Dendritic cell treated with granulocyte-macrophage colony-stimulating factor and Interleukin-4, amounts not matched to agents 40 ng/mL and 50 ng/mL, for 4 days (primary cell): ENCODE measurements around the gene INSIG1.
A peak's percentile ranks its signal among the peaks of the same experiment; 100 is the strongest.

ENCODE experiments used
- H3K27ac Mint-ChIP-seq: one replicate; pipeline ENCODE4 v1.8.0; 2022; ENCODE audit warnings: mild to moderate bottlenecking, mixed read lengths
- H3K27me3 Mint-ChIP-seq: one replicate; pipeline ENCODE4 v1.8.0; 2022; ENCODE audit warnings: mild to moderate bottlenecking, mixed read lengths
- H3K36me3 Mint-ChIP-seq: one replicate; pipeline ENCODE4 v1.8.0; 2022; ENCODE audit warnings: low read depth, mixed read lengths
- H3K4me1 Mint-ChIP-seq: one replicate; pipeline ENCODE4 v1.8.0; 2022; ENCODE audit warnings: low read depth, mixed read lengths
- H3K4me3 Mint-ChIP-seq: one replicate; pipeline ENCODE4 v1.8.0; 2022; ENCODE audit warnings: mild to moderate bottlenecking, moderate library complexity, mixed read lengths
- H3K9me3 Mint-ChIP-seq: one replicate; pipeline ENCODE4 v1.8.0; 2022; ENCODE audit warnings: mixed read lengths
- intact Hi-C: fragments of 100-400 bp; cut with micrococcal nuclease; formaldehyde crosslinking; loops from one replicate; pipeline ENCODE4 v1.15.0; 2022

Gene INSIG1

GRCh38 chr7:155269766-155270585, 27.7 kb upstream of the INSIG1 start:
- H3K4me3 Mint-ChIP-seq: no peak overlapping the region
- no peaks in the 10 kb centered on the region for H3K36me3 Mint-ChIP-seq
- H3K27me3 Mint-ChIP-seq: peaks cover 17% of the 10 kb centered on the region
- H3K27ac Mint-ChIP-seq: no peak overlapping the region
- no peaks in the 10 kb centered on the region for H3K9me3 Mint-ChIP-seq
- peaks cover 4% of the 10 kb centered on the region for H3K4me1 Mint-ChIP-seq
- intact Hi-C loops: no loop called here

GRCh38 chr7:155270861-155271260, 26.8 kb upstream of the INSIG1 start:
- peaks cover 18% of the 10 kb centered on the region for H3K27me3 Mint-ChIP-seq
- no peak overlapping the region for H3K4me3 Mint-ChIP-seq
- H3K27ac Mint-ChIP-seq: no peak overlapping the region
- H3K36me3 Mint-ChIP-seq: no peaks in the 10 kb centered on the region
- H3K4me1 Mint-ChIP-seq: peaks cover 4% of the 10 kb centered on the region
- H3K9me3 Mint-ChIP-seq: no peaks in the 10 kb centered on the region
- intact Hi-C loops: no loop called here

- peaks cover 20% of the 10 kb centered on the region for H3K4me1 Mint-ChIP-seq
These were observed 22.9 kb upstream of the INSIG1 start for GRCh38 chr7:155274633-155275355.

GRCh38 chr7:155276042-155276799, 21.5 kb upstream of the INSIG1 start:
- intact Hi-C loops: no loop called here
- H3K27ac Mint-ChIP-seq: no peak overlapping the region
- H3K36me3 Mint-ChIP-seq: no peaks in the 10 kb centered on the region
- H3K4me1 Mint-ChIP-seq: peaks cover 32% of the 10 kb centered on the region
- peaks cover 21% of the 10 kb centered on the region for H3K27me3 Mint-ChIP-seq
- H3K9me3 Mint-ChIP-seq: no peaks in the 10 kb centered on the region
- H3K4me3 Mint-ChIP-seq: no peak overlapping the region

More at GRCh38 chr7:155274633-155275355, 22.9 kb upstream of the INSIG1 start:
- Mint-ChIP-seq H3K27me3 (peaks cover 26% of the 10 kb centered on the region), H3K9me3 (no peaks in the 10 kb centered on the region), H3K27ac (no peak overlapping the region), H3K36me3 (no peaks in the 10 kb centered on the region), H3K4me3 (no peak overlapping the region)
- intact Hi-C loops: no loop called here

- Mint-ChIP-seq H3K36me3 (no peaks in the 10 kb centered on the region), H3K9me3 (no peaks in the 10 kb centered on the region), H3K27me3 (peaks cover 19% of the 10 kb centered on the region), H3K4me1 (peaks cover 38% of the 10 kb centered on the region), H3K4me3 (no peak overlapping the region), H3K27ac (no peak overlapping the region)
- intact Hi-C loops: no loop called here
These were observed 20.8 kb upstream of the INSIG1 start for GRCh38 chr7:155276800-155277375.

- no peaks in the 10 kb centered on the region for H3K9me3 Mint-ChIP-seq
- H3K27ac Mint-ChIP-seq: no peak overlapping the region
- peaks cover 19% of the 10 kb centered on the region for H3K27me3 Mint-ChIP-seq
- no peak overlapping the region for H3K4me3 Mint-ChIP-seq
- peaks cover 44% of the 10 kb centered on the region for H3K4me1 Mint-ChIP-seq
- intact Hi-C loops: no loop called here
- no peaks in the 10 kb centered on the region for H3K36me3 Mint-ChIP-seq
These were observed 20.2 kb upstream of the INSIG1 start for GRCh38 chr7:155277385-155277994.

GRCh38 chr7:155278921-155279320, 18.8 kb upstream of the INSIG1 start:
- Mint-ChIP-seq H3K4me3 (no peak overlapping the region), H3K4me1 (peaks cover 53% of the 10 kb centered on the region), H3K9me3 (no peaks in the 10 kb centered on the region), H3K27me3 (peaks cover 19% of the 10 kb centered on the region), H3K27ac (peak overlapping the region; percentile 61), H3K36me3 (no peaks in the 10 kb centered on the region)
- intact Hi-C loops: no loop called here

- peaks cover 60% of the 10 kb centered on the region for H3K4me1 Mint-ChIP-seq
- peaks cover 17% of the 10 kb centered on the region for H3K27me3 Mint-ChIP-seq
- no peaks in the 10 kb centered on the region for H3K36me3 Mint-ChIP-seq
- H3K27ac Mint-ChIP-seq: peak overlapping the region; percentile 90
- H3K4me3 Mint-ChIP-seq: no peak overlapping the region
- no peaks in the 10 kb centered on the region for H3K9me3 Mint-ChIP-seq
- intact Hi-C loops: no loop called here
These were observed 17.8 kb upstream of the INSIG1 start for GRCh38 chr7:155279787-155280445.

- Mint-ChIP-seq H3K36me3 (no peaks in the 10 kb centered on the region), H3K4me3 (peak overlapping the region; percentile 28), H3K27ac (peak overlapping the region; percentile 90), H3K27me3 (peaks cover 17% of the 10 kb centered on the region), H3K4me1 (peaks cover 68% of the 10 kb centered on the region), H3K9me3 (no peaks in the 10 kb centered on the region)
- intact Hi-C loops: no loop called here
These were observed 17.0 kb upstream of the INSIG1 start for GRCh38 chr7:155280446-155281397.

- intact Hi-C loops: no loop called here
- Mint-ChIP-seq H3K9me3 (no peaks in the 10 kb centered on the region), H3K4me3 (no peak overlapping the region), H3K4me1 (peaks cover 76% of the 10 kb centered on the region), H3K27ac (peak overlapping the region; percentile 90), H3K27me3 (peaks cover 13% of the 10 kb centered on the region), H3K36me3 (no peaks in the 10 kb centered on the region)
These were observed 16.2 kb upstream of the INSIG1 start for GRCh38 chr7:155281398-155281969.

GRCh38 chr7:155282671-155283070, 15.0 kb upstream of the INSIG1 start:
- H3K27me3 Mint-ChIP-seq: peaks cover 11% of the 10 kb centered on the region
- no peaks in the 10 kb centered on the region for H3K36me3 Mint-ChIP-seq
- H3K9me3 Mint-ChIP-seq: no peaks in the 10 kb centered on the region
- H3K4me3 Mint-ChIP-seq: peak overlapping the region; percentile 39
- H3K27ac Mint-ChIP-seq: peak overlapping the region; percentile 90
- intact Hi-C loops: loop anchor here (1.0 kb wide), 1 partner anchor 14 kb away; no protein-coding TSS in a partner anchor
- peaks cover 87% of the 10 kb centered on the region for H3K4me1 Mint-ChIP-seq
